Kidney glomerular epithelial cell (primary cell): ENCODE data around the gene MBD3L2.
"Not testable (repeated sequence)": the region's sequence is repeated elsewhere in the genome, so short reads cannot be mapped to it uniquely, and the experiment has no call there.

Experiments
- DNase-seq: peaks from one replicate; lab custom pipeline; 2025; lab: John Stamatoyannopoulos, UW

MBD3L2 gene

GRCh38 chr19:7049021-7049420 lies at the start of gene MBD3L2:
TSS of gene MBD3L2 (plus strand) at chr19:7049321. CDS start at chr19:7049374, 53 bp downstream.
- DNase-seq, result not testable (repeated sequence)

- DNase-seq, result no peak
These were observed 49.2 kb upstream of the MBD3L2 start for GRCh38 chr19:6999933-7000332.

- no peak for DNase-seq
These were observed 48.8 kb upstream of the MBD3L2 start for GRCh38 chr19:7000333-7000732.

- DNase-seq, result no peak
These were observed 48.3 kb upstream of the MBD3L2 start for GRCh38 chr19:7000816-7001215.

GRCh38 chr19:7004313-7004931 lies 44.7 kb upstream of the MBD3L2 start:
- DNase-seq, result peak; percentile 0

GRCh38 chr19:7006135-7006704 lies 42.9 kb upstream of the MBD3L2 start:
- DNase-seq, result no peak

- no peak for DNase-seq
These were observed 41.3 kb upstream of the MBD3L2 start for GRCh38 chr19:7007859-7008258.

- no peak for DNase-seq
These were observed 38.2 kb upstream of the MBD3L2 start for GRCh38 chr19:7010722-7011593.

- peak; percentile 71 for DNase-seq
These were observed 35.4 kb upstream of the MBD3L2 start for GRCh38 chr19:7013678-7014077.

- DNase-seq, result no peak
These were observed 30.3 kb upstream of the MBD3L2 start for GRCh38 chr19:7018828-7019227.

- DNase-seq, result not testable (repeated sequence)
These were observed 27.8 kb upstream of the MBD3L2 start, which contains the start of gene MBD3L2B for GRCh38 chr19:7021331-7021730. TSS of gene MBD3L2B (minus strand) at chr19:7021431. CDS start at chr19:7021397, 34 bp downstream.

- DNase-seq, result not testable (repeated sequence)
These were observed 20.3 kb upstream of the MBD3L2 start for GRCh38 chr19:7028790-7029189.

- not testable (repeated sequence) for DNase-seq
These were observed 18.8 kb upstream of the MBD3L2 start, which contains the start of gene MBD3L5 for GRCh38 chr19:7030278-7030677. TSS of gene MBD3L5 (plus strand) at chr19:7030578. CDS start at chr19:7030612, 34 bp downstream.

- not testable (repeated sequence) for DNase-seq
These were observed 9.0 kb upstream of the MBD3L2 start, which contains the start of gene MBD3L4 for GRCh38 chr19:7040079-7040478. TSS of gene MBD3L4 (minus strand) at chr19:7040179. CDS start at chr19:7040144, 35 bp downstream.

GRCh38 chr19:7041563-7041962 lies 7.6 kb upstream of the MBD3L2 start:
- not testable (repeated sequence) for DNase-seq

- not testable (repeated sequence) for DNase-seq
These were observed 2.3 kb downstream of the MBD3L2 start for GRCh38 chr19:7051421-7051820.

GRCh38 chr19:7052896-7053295 lies 3.8 kb downstream of the MBD3L2 start:
- DNase-seq, result not testable (repeated sequence)

- DNase-seq, result not testable (repeated sequence)
These were observed 5.7 kb downstream of the MBD3L2 start for GRCh38 chr19:7054635-7055368.

GRCh38 chr19:7055679-7056078 lies 6.6 kb downstream of the MBD3L2 start:
- DNase-seq, result not testable (repeated sequence)

GRCh38 chr19:7056371-7056770 lies 7.2 kb downstream of the MBD3L2 start:
- not testable (repeated sequence) for DNase-seq

- DNase-seq, result not testable (repeated sequence)
These were observed 9.5 kb downstream of the MBD3L2 start, which contains the start of gene MBD3L3 for GRCh38 chr19:7058576-7058975. TSS of gene MBD3L3 (minus strand) at chr19:7058676. CDS start at chr19:7058605, 71 bp downstream.

GRCh38 chr19:7059977-7060376 lies 10.9 kb downstream of the MBD3L2 start:
- not testable (repeated sequence) for DNase-seq
